ENCODE results near the gene SBK2.
"Not testable (repeated sequence)": the region's sequence is repeated elsewhere in the genome, so short reads cannot be mapped to it uniquely, and the experiment has no call there.

The SBK2 gene

GRCh38 chr19:55576746-55577145 is 39.8 kb upstream of the SBK2 start:
- Histone ChIP-seq H2BK5ac (ENCODE audit: low read length) (no peak overlapping the region), H3K27ac (replicated peaks; ENCODE audit: low read length) (no peak overlapping the region), H3K4me1 (ENCODE audit: control insufficient read depth in 2 of 2, insufficient read depth in 1 of 2, low read depth in 1 of 2, low read length in 2 of 2) (peaks cover 0 to 3% of the 10 kb centered on the region in 2 donors), H2BK15ac (ENCODE audit: low read length) (no peak overlapping the region), H3K9me3 (replicated peaks in 1 of 2; ENCODE audit: control insufficient read depth in 2 of 2, insufficient read depth in 1 of 2, low read depth in 1 of 2, low read length in 2 of 2) (no peaks in the 10 kb centered on the region), H3K23ac (ENCODE audit: low read depth, low read length, poor library complexity) (no peak overlapping the region), H2AK5ac (ENCODE audit: low read depth, low read length) (no peak overlapping the region), H4K91ac (ENCODE audit: low read depth, low read length, poor library complexity) (no peak overlapping the region), H3K79me1 (ENCODE audit: low read depth, low read length) (peaks cover 14% of the 10 kb centered on the region), H3K9ac (ENCODE audit: low read depth, low read length, poor library complexity) (no peak overlapping the region), H3K14ac (ENCODE audit: low read length) (no peak overlapping the region), H2AFZ (ENCODE audit: low read length) (no peak overlapping the region), H3K4me2 (ENCODE audit: insufficient read depth, low read length, poor library complexity, severe bottlenecking) (no peak overlapping the region), H2BK12ac (ENCODE audit: low read length) (no peak overlapping the region), H2BK120ac (ENCODE audit: low read depth, low read length) (no peak overlapping the region), H4K8ac (ENCODE audit: low read depth, low read length) (no peak overlapping the region), H3K4ac (ENCODE audit: low read length) (no peak overlapping the region), H3K27me3 (ENCODE audit: control insufficient read depth in 3 of 3, insufficient read depth in 3 of 3, low read depth in 1 of 3, low read length in 3 of 3) (no peaks in the 10 kb centered on the region), H3K36me3 (replicated peaks in 1 of 2; ENCODE audit: control insufficient read depth in 2 of 2, insufficient read depth in 2 of 2, low read length in 2 of 2) (peaks cover 18% of the 10 kb centered on the region in 2 donors), H3K18ac (ENCODE audit: low read length) (no peak overlapping the region), H3K4me3 (ENCODE audit: low read length in 2 of 2) (no peak overlapping the region)
- DNase-seq (ENCODE audit: low spot score), result no peak
- no CpG with 5 or more reads among the region's 5 CpGs for WGBS, 2 donors (ENCODE audit: extremely low coverage in 2 of 2, insufficient read length in 2 of 2, insufficient replicate concordance in 1 of 2)

GRCh38 chr19:55573929-55574328 is 37.0 kb upstream of the SBK2 start:
- H2AFZ ChIP-seq (ENCODE audit: low read length); H3K18ac ChIP-seq (ENCODE audit: low read length); H3K9ac ChIP-seq (ENCODE audit: low read depth, low read length, poor library complexity); H3K27ac ChIP-seq (replicated peaks; ENCODE audit: low read length); H3K4me2 ChIP-seq (ENCODE audit: insufficient read depth, low read length, poor library complexity, severe bottlenecking); H2BK15ac ChIP-seq (ENCODE audit: low read length); H3K4me3 ChIP-seq (ENCODE audit: low read length in 2 of 2); H2BK5ac ChIP-seq (ENCODE audit: low read length); H3K9me3 ChIP-seq (replicated peaks in 1 of 2; ENCODE audit: control insufficient read depth in 2 of 2, insufficient read depth in 1 of 2, low read depth in 1 of 2, low read length in 2 of 2); H2AK5ac ChIP-seq (ENCODE audit: low read depth, low read length); H4K91ac ChIP-seq (ENCODE audit: low read depth, low read length, poor library complexity); H3K23ac ChIP-seq (ENCODE audit: low read depth, low read length, poor library complexity); H3K4ac ChIP-seq (ENCODE audit: low read length); H3K4me1 ChIP-seq (ENCODE audit: control insufficient read depth in 2 of 2, insufficient read depth in 1 of 2, low read depth in 1 of 2, low read length in 2 of 2); H3K14ac ChIP-seq (ENCODE audit: low read length); H3K79me1 ChIP-seq (ENCODE audit: low read depth, low read length); H2BK12ac ChIP-seq (ENCODE audit: low read length); DNase-seq (ENCODE audit: low spot score); H3K27me3 ChIP-seq (ENCODE audit: control insufficient read depth in 3 of 3, insufficient read depth in 3 of 3, low read depth in 1 of 3, low read length in 3 of 3); H4K8ac ChIP-seq (ENCODE audit: low read depth, low read length); H2BK120ac ChIP-seq (ENCODE audit: low read depth, low read length): not testable (repeated sequence)
- WGBS, 2 donors (ENCODE audit: extremely low coverage in 2 of 2, insufficient read length in 2 of 2, insufficient replicate concordance in 1 of 2), result no CpG with 5 or more reads among the region's 6 CpGs
- H3K36me3 ChIP-seq (replicated peaks in 1 of 2; ENCODE audit: control insufficient read depth in 2 of 2, insufficient read depth in 2 of 2, low read length in 2 of 2), result peaks cover 17 to 18% of the 10 kb centered on the region in 2 donors

GRCh38 chr19:55569477-55569876 is 32.5 kb upstream of the SBK2 start:
- H3K23ac ChIP-seq (ENCODE audit: low read depth, low read length, poor library complexity); H3K4ac ChIP-seq (ENCODE audit: low read length); H4K8ac ChIP-seq (ENCODE audit: low read depth, low read length); H3K9ac ChIP-seq (ENCODE audit: low read depth, low read length, poor library complexity); H3K27ac ChIP-seq (replicated peaks; ENCODE audit: low read length); DNase-seq (ENCODE audit: low spot score); H2BK12ac ChIP-seq (ENCODE audit: low read length); H3K4me3 ChIP-seq (ENCODE audit: low read length in 2 of 2); H3K14ac ChIP-seq (ENCODE audit: low read length); H3K9me3 ChIP-seq (replicated peaks in 1 of 2; ENCODE audit: control insufficient read depth in 2 of 2, insufficient read depth in 1 of 2, low read depth in 1 of 2, low read length in 2 of 2); H3K4me1 ChIP-seq (ENCODE audit: control insufficient read depth in 2 of 2, insufficient read depth in 1 of 2, low read depth in 1 of 2, low read length in 2 of 2); H4K91ac ChIP-seq (ENCODE audit: low read depth, low read length, poor library complexity); H2BK5ac ChIP-seq (ENCODE audit: low read length); H2BK15ac ChIP-seq (ENCODE audit: low read length); H3K4me2 ChIP-seq (ENCODE audit: insufficient read depth, low read length, poor library complexity, severe bottlenecking); H2BK120ac ChIP-seq (ENCODE audit: low read depth, low read length); H3K36me3 ChIP-seq (replicated peaks in 1 of 2; ENCODE audit: control insufficient read depth in 2 of 2, insufficient read depth in 2 of 2, low read length in 2 of 2); H3K27me3 ChIP-seq (ENCODE audit: control insufficient read depth in 3 of 3, insufficient read depth in 3 of 3, low read depth in 1 of 3, low read length in 3 of 3); H2AFZ ChIP-seq (ENCODE audit: low read length); H2AK5ac ChIP-seq (ENCODE audit: low read depth, low read length); H3K18ac ChIP-seq (ENCODE audit: low read length); H3K79me1 ChIP-seq (ENCODE audit: low read depth, low read length): not testable (repeated sequence)
- no CpG with 5 or more reads among the region's 5 CpGs for WGBS, 2 donors (ENCODE audit: extremely low coverage in 2 of 2, insufficient read length in 2 of 2, insufficient replicate concordance in 1 of 2)

- peaks cover 0 to 3% of the 10 kb centered on the region in 2 donors for H3K4me1 ChIP-seq (ENCODE audit: control insufficient read depth in 2 of 2, insufficient read depth in 1 of 2, low read depth in 1 of 2, low read length in 2 of 2)
- H2BK120ac ChIP-seq (ENCODE audit: low read depth, low read length), result no peak overlapping the region
- H3K4ac ChIP-seq (ENCODE audit: low read length), result no peak overlapping the region
- no peak for DNase-seq (ENCODE audit: low spot score)
- no peak overlapping the region for H2AK5ac ChIP-seq (ENCODE audit: low read depth, low read length)
- H3K14ac ChIP-seq (ENCODE audit: low read length), result no peak overlapping the region
- no peak overlapping the region for H2AFZ ChIP-seq (ENCODE audit: low read length)
- no peak overlapping the region for H2BK15ac ChIP-seq (ENCODE audit: low read length)
- no peaks in the 10 kb centered on the region for H3K36me3 ChIP-seq (replicated peaks in 1 of 2; ENCODE audit: control insufficient read depth in 2 of 2, insufficient read depth in 2 of 2, low read length in 2 of 2)
- H4K91ac ChIP-seq (ENCODE audit: low read depth, low read length, poor library complexity), result no peak overlapping the region
- H3K18ac ChIP-seq (ENCODE audit: low read length), result no peak overlapping the region
- no peaks in the 10 kb centered on the region for H3K79me1 ChIP-seq (ENCODE audit: low read depth, low read length)
- no peak overlapping the region for H3K4me3 ChIP-seq (ENCODE audit: low read length in 2 of 2)
- no peak overlapping the region for H3K27ac ChIP-seq (replicated peaks; ENCODE audit: low read length)
- H2BK12ac ChIP-seq (ENCODE audit: low read length), result no peak overlapping the region
- H3K27me3 ChIP-seq (ENCODE audit: control insufficient read depth in 3 of 3, insufficient read depth in 3 of 3, low read depth in 1 of 3, low read length in 3 of 3), result no peaks in the 10 kb centered on the region
- no peak overlapping the region for H3K9ac ChIP-seq (ENCODE audit: low read depth, low read length, poor library complexity)
- H4K8ac ChIP-seq (ENCODE audit: low read depth, low read length), result no peak overlapping the region
- H3K4me2 ChIP-seq (ENCODE audit: insufficient read depth, low read length, poor library complexity, severe bottlenecking), result no peak overlapping the region
- H3K9me3 ChIP-seq (replicated peaks in 1 of 2; ENCODE audit: control insufficient read depth in 2 of 2, insufficient read depth in 1 of 2, low read depth in 1 of 2, low read length in 2 of 2), result peaks cover 0 to 2% of the 10 kb centered on the region in 2 donors
- H3K23ac ChIP-seq (ENCODE audit: low read depth, low read length, poor library complexity), result no peak overlapping the region
- no peak overlapping the region for H2BK5ac ChIP-seq (ENCODE audit: low read length)
These were observed 30.9 kb upstream of the SBK2 start for GRCh38 chr19:55567708-55568328.
